ENCODE data around the gene FURIN.
"Not testable (repeated sequence)": the region's sequence is repeated elsewhere in the genome, so short reads cannot be mapped to it uniquely, and the experiment has no call there.

FURIN gene

DNA sequence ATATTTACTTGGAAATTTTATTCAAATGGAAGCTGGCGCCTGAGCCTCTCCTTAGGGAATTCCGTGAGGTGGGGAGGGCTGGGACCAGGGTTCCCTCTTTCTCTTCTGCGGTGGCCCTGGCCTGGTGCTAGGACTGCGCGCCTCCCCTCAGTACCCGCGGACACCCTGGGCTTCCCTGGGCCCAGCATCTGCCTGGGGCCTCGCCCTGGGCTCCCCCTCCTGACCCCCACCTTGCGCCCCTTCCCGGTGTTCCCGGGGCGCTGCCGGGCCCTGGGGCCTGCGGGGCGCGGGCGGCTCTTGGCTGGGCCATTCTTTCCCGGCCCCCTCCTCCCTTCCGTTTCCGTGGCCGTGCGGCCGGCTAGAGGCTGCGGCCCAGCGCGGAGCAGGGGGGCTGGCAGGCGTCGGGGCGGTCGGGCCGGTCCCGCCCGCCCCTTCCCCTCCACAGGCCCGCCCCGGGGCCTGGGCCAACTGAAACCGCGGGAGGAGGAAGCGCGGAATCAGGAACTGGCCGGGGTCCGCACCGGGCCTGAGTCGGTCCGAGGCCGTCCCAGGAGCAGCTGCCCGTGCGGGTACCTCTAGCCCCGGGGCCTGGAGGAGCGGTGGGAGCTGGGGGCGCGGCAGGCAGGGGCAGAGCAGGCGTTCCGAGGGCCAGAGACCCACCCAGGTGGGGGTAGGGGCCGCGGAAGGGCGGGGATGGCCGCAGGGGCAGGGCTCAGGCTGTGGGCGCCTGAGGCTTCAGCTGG, 15.8 kb downstream of the FURIN start, which contains the start of gene FES:
TSS of gene FES (plus strand) at position 529 of the 743 bp plus-strand sequence. CDS start 542 bp downstream, outside the sequence.
- DNase-seq = no peak

DNA sequence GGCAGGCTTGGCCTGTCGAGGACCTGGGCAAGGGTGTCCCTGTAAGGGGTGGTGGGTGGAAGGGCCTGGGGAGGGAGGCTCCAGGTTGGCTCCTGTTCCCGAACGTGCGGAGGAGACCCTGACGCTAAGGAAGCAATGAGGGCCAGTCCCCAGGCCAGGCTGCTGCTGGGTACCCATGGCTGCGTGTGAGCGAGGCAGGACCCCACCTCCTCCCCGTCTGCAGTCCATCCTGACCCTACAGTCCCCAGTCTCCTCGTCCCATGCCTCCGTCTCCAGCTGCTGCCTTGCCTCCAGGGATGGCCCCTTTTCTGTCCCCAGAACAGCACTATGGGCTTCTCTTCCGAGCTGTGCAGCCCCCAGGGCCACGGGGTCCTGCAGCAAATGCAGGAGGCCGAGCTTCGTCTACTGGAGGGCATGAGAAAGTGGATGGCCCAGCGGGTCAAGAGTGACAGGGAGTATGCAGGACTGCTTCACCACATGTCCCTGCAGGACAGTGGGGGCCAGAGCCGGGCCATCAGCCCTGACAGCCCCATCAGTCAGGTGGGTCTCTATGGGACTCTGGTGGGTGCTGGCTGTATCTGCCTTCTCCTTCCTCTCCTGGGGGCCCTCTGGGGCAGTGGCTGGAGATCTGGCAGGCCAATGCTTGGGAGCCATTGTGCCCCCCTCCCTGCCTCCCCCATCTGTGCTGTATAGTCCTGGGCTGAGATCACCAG, 16.5 kb downstream of the FURIN start:
- DNase-seq = no peak

DNA sequence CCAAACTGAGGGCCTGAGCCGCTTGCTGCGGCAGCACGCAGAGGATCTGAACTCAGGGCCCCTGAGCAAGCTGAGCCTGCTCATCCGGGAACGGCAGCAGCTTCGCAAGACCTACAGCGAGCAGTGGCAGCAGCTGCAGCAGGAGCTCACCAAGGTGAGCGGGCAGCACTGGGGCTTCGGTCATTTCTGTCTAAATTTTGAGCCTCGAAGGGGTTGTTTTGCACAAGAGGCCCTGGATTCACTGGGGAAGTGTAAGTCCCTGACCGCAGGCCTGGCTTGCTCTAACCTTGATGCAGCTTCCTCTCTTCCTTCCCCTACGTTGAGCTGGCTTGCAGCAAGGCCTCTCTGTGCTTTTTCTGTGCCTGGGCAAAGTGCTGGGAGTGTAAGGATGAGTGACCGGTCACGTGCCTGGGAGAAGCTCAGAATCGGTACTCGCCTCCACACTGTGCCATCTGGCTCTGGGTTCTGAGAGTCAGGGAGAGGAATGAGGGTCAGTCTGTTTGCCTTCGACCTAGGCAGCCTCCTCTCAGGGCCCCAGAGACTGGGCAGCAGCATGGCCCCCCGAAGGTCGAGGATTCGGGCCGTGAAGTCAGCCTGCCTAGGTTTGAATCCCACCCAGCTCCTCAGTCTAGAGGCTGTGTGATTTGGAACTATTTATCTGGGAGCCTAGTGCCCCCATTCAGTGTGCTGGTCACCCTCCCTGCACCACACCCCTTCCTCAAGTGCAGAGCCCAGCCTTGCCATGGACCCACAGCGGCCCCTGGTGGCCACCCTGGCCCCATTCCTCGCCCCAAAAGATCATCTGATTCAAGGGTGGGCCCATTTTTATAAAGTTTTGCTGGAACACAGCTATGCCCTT, 17.3 kb downstream of the FURIN start:
- peak; percentile 84 for DNase-seq

DNA sequence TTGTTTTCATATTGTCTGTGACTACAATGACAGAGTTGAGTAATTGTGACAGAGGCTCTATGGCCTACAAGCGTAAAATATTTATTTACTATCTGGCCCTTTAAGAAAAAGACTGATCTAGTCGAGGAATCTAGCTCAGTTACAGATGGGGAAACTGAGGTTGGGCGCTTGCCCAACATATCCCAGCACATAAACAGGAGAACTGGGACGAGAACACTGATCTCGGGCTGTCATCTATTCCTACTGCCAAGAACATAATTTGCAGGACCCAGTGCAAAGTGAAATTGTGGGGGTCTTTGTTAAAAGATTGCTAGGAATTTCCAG, 17.9 kb downstream of the FURIN start:
- no peak for DNase-seq

DNA sequence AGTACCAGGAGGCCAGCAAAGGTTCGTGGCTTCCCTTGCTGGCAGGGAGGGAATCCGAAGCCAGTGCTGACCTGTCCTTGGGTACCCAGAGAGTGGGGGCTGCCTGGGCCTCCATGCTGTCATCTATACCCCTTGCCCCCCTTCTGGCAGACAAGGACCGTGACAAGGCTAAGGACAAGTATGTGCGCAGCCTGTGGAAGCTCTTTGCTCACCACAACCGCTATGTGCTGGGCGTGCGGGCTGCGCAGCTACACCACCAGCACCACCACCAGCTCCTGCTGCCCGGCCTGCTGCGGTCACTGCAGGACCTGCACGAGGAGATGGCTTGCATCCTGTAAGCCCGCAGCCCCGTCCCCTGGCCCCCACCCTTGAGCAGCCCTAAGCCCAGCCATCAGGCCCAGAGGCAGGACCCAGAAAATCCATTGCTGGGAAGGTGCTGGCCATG, 18.7 kb downstream of the FURIN start:
- DNase-seq = no peak

DNA sequence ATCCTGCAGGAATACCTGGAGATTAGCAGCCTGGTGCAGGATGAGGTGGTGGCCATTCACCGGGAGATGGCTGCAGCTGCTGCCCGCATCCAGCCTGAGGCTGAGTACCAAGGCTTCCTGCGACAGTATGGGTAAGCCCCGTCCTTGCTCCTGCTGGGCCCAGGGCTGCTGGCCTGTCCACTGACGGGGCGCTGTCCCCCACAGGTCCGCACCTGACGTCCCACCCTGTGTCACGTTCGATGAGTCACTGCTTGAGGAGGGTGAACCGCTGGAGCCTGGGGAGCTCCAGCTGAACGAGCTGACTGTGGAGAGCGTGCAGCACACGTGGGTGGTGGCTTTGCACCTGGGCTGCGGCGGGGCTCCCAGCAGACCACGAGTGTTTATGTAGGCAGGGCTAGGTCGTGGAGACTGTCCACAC, 20.9 kb downstream of the FURIN start:
- no peak for DNase-seq

DNA sequence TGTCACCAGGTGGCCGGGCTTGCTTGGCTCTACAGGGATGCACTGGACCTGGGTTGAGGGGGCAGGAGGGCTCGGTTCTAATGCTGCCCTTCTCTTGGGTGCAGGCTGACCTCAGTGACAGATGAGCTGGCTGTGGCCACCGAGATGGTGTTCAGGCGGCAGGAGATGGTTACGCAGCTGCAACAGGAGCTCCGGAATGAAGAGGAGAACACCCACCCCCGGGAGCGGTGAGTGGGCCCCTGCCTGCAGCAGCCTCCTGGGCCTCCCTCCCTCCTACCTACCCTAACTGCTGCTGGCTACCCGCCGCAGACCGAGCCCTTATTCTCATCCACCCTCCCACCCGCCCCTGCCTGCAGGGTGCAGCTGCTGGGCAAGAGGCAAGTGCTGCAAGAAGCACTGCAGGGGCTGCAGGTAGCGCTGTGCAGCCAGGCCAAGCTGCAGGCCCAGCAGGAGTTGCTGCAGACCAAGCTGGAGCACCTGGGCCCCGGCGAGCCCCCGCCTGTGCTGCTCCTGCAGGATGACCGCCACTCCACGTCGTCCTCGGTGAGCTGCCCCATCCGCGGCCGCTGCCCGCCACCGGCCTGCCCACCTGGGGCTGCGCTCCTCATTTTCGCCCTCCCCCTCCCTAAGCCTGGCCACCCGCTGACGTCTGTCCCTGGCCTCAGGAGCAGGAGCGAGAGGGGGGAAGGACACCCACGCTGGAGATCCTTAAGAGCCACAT, 21.5 kb downstream of the FURIN start:
- no peak for DNase-seq

DNA sequence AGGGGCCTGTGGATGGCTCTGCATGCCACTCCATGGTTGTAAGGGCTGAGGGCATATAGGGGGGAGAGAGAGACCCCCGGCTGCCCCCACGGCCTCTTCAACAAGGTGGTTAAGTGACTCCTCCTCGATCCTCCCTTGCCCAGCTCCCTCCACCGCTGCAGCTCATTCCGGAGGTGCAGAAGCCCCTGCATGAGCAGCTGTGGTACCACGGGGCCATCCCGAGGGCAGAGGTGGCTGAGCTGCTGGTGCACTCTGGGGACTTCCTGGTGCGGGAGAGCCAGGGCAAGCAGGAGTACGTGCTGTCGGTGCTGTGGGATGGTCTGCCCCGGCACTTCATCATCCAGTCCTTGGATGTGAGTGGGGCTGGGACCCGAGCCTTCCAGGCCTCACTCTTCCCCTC, 22.5 kb downstream of the FURIN start:
- DNase-seq = no peak

DNA sequence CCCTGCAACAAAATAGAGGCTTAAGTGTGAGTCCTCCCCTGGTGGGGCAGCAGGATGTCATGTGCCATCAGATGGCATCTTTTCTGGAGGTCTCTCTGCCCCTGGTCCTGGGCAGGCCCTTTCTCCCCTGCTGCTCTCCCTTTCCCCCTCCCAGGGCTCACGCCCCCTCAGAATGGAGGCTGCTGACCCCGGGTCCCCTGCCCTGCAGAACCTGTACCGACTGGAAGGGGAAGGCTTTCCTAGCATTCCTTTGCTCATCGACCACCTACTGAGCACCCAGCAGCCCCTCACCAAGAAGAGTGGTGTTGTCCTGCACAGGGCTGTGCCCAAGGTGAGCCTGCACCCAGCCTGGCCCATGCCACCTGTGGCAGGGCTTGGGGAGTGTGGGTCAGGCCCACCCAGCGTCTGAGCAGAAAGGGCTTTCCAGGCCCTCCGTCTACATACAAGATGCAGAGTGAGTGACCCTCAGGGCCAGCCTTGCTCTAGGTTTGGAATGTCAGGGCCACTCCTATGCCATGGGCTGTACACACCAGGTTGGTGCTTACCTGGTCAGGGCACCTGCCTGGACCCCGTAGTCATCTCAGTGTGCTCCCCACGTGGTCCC, 23.1 kb downstream of the FURIN start:
- DNase-seq = no peak

DNA sequence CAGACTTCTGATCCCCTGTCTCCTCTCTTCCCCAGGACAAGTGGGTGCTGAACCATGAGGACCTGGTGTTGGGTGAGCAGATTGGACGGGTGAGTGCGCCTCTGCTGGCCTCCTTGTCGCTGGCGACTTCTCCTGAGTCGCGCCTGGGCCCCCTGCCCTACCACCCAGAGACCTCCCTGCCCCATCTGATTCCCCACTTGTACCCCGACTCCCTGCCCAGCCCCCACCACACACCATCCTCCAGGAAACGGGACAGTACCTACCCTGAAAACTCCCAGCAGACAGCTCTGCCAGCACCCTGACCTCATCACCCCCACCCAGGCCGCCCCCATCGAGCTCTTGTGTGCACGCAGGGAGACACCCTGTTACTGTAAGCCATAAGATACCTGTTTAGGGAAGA, 23.6 kb downstream of the FURIN start:
- DNase-seq = no peak

DNA sequence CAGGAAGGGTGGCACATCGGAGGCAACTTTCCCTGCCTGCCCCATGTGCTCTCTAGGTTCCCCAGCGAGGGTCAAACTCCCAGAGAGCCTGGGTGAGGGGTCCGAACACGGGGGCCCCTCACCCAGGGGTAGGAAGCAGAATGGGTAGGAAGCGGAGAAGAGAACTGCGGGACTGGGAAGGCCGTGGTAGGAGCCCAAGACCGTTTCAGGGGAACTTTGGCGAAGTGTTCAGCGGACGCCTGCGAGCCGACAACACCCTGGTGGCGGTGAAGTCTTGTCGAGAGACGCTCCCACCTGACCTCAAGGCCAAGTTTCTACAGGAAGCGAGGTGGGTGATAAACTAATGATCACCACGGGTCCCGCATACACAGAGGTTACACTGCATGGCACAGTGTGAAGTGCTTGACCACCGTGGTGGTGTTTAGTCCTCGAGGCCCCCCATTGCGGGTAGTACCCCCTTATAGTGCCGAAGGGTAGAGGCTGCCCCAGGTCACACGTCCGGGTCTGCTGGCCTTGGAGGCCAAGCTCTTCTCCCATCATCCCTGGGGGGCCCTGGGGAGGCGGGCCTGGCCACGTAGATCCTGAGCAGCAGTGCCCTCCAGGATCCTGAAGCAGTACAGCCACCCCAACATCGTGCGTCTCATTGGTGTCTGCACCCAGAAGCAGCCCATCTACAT, 24.2 kb downstream of the FURIN start:
- DNase-seq = no peak

DNA sequence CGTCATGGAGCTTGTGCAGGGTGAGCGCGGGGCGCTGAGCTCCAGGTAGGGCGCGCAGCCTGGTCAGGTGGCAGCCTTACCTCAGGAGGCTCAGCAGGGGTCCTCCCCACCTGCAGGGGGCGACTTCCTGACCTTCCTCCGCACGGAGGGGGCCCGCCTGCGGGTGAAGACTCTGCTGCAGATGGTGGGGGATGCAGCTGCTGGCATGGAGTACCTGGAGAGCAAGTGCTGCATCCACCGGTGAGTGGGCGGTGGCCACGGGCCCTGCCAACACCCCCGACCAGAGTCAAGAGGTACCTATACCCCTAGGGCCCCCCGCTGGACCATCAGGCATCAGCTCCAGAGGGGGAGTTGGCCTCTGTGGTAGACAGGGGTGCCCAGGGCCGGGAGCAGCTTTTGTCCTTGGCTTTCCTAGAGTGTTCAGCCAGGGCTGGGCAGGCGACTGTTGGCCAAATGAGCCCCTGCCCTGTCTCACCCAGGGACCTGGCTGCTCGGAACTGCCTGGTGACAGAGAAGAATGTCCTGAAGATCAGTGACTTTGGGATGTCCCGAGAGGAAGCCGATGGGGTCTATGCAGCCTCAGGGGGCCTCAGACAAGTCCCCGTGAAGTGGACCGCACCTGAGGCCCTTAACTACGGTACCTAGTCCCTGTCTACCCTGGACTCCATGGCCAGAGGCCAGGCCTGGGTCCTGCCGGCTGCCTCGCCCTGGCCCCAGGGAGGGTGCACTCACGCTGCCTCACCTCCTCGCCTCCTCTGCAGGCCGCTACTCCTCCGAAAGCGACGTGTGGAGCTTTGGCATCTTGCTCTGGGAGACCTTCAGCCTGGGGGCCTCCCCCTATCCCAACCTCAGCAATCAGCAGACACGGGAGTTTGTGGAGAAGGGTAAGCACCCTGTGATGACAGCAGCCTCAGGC, 25.0 kb downstream of the FURIN start:
- no peak for DNase-seq

DNA sequence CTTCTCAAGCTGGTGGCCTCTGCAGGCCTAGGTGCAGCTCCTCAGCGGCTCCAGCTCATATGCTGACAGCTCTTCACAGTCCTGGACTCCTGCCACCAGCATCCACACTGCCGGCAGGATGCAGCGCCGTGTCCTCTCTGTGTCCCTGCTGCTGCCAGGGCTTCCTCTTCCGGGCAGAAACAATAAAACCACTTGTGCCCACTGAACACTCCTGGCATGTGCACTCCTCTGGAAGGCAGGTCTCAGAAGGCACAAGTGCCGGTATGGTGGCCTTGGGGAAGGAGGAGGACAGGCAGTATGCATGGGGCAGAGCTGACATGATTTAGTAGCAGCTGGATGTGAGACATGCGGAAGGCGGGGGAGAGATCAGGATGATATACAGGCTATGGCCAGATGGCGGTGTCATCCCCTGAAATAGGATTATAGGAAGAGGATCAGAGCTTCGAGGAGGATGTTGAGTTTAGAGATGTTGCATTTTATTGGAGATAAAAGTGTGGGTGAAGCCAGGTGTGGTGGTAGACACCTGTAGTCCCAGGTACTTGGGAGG, 27.3 kb downstream of the FURIN start:
- no peak for DNase-seq

DNA sequence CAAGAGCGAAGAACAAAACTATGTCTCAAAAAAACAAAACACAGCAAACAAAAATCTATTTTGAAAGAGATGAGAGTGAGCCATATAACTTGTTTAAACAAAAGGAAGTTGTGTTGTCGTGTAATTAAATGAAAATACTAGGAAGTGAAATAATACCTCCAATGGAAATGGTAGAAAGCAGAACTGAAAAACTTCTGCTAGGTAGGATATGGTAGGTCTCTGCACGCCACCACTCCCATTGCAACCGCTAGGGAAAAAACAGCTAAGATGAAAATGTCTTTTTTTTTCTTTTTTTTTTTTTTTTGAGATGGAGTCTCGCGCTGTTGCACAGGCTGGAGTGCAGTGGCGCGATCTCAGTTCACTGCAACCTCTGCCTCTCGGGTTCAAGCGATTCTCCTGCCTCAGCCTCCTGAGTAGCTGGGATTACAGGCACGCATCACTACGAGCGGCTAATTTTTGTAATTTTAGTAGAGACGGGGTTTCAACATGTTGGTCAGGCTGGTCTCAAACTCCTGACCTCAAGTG, 28.8 kb downstream of the FURIN start:
- not testable (repeated sequence) for DNase-seq

DNA sequence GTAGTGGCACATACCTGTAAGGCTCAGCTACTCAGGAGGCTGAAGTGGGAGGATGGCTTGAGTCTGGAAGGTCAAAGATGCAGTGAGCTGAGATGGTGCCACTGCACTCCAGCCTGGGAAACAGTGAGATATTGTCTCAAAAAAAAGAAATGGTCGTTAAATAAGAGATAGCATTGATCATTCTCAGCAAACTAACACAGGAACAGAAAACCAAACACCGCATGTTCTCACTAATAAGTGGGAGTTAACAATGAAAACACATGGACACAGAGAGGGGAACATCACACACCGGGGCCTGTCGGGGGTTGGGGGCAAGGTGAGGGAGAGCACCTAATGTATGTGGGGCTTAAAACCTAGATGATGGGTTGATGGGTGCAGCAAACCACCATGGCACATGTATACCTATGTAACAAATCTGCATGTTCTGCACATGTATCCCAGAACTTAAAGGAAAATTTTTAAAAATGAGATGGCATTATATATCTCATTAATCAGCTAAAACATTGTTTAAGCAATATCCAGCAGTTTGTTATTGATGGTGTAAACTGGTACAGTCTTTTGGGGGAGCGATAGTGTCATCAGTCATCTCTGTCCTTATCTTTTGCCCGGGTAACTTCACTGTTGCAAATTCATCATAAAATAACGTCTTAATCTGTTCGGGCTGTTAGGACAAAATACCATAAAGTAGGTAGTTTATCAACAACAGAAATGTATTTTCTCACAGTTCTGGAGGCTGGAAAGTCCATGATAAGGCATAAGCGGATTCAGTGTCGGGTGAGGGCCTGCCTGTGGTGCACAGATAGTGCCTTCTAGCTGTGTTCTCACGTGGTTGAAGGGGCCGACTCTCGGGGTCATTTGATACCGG, 33.0 kb downstream of the FURIN start:
- no peak for DNase-seq

DNA sequence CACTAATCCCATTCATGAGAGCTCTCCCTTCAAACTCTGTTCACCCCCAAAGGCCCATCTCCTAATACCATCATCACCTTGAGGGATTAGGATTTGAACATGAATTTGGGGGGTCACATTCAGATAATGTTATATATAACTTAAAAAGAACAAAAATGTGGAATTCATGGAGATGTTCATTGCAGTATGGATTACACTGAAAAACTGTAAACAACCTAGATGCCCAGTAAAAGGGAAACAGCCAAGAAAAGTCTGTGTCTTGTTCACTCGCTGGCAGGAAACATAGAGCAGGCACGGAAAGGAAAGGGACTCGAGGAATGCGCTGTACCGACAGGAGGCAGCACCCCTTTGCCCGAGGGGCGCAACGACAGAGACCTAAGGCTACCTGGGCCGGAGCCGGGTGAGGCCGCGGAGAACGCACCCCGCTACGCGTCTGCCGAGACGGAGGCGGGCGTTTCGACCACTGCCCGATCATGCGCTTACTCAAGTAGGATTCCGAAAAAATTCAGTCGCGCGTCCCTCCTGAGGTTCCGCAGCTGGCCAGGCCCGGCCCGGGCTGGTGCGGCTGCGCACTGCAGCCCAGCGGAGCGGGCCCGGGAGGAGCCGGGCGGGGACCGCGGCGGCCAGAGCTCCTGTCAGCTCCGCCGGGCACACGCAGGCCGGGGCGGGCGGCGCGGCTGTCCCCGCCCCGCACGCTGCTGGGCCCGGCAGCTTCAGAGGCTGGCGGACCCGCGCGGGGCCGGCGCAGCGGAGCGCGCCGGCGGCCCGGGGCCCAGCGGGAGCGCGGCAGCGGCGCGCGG, 33.9 kb downstream of the FURIN start:
- peak; percentile 69 for DNase-seq

DNA sequence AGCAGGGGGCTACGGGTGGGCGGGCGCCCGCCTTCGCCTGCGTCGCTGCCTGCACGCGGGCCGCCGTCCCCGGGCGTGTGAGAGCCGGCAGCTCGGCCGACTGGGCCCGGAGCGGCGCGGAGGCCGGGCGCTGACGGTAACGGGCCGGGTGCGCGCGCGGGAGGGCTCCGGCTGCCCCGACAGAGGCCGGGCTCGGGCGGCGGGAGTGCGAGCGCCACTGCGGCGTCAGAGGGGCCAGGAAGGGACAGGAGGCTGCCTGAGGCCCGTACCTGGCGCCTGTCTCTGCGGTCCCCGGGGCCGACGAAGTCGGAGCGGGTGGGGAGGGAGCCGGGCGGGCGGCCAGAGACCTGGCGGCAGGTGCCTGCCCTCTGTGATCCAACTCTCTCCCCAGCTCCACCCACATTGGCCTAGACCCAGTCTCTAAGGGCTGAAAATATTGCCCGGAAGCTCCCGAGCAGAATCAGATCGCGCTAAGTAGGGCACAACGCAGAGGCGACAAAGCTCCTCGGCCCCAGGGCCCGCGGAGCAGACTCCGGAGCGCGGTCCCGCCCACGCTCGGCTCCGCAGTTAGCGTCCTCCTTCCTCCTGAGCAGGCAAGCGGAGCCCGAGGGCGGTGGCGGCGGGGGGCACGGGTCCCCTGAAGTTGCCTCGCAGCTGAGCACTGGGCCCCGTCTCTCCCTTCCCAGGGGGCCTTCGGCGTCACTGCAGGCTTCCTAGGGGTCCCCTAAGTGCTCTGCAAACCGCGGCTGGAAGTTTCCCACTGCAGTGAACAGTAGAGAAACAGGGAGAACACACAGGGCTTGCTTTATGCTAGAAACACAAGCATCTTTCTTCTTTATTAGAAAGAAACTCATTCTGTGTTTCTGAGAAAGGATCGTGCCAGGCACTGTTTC, 34.7 kb downstream of the FURIN start, which contains the start of gene MAN2A2:
TSS of gene MAN2A2 (plus strand) at position 463 of the 893 bp plus-strand sequence. CDS start 906 bp downstream, outside the sequence.
- peak; percentile 82 for DNase-seq
